H1 (cell line): Measurements from ENCODE around the gene CTIF. TPM values are rescaled to one million over a fixed set of nuclear protein-coding genes. Genes with fewer than 3 reads are reported as not detected.

Experiments
- CTBP2 ChIP-seq: IDR thresholded peaks from 2 replicates; pipeline ENCODE4 v1.7.0; 2011; ENCODE audit warnings: borderline replicate concordance, mild to moderate bottlenecking, moderate library complexity, mixed read lengths, low read length; ENCODE audit not compliant: insufficient read depth, insufficient read length
- SP1 ChIP-seq: IDR thresholded peaks from 2 replicates; pipeline ENCODE4 v1.6.1; 2011; ENCODE audit warnings: low read depth, low read length
- TBP ChIP-seq: IDR thresholded peaks from 2 replicates; pipeline ENCODE4 v1.6.1; 2011; ENCODE audit warnings: low read depth, low read length, improper control_type of control experiment
- polyA plus RNA-seq, 7 experiments: library from polyadenylated mRNA; depleted of rRNA in 3 of 7; stranded (reverse) in 5 of 7; unstranded in 2 of 7; fragments of >200 nt in 5 of 7; fragments of 200-250 nt in 2 of 7; gene quantifications; 1 replicate in 5 of 7; 2 replicates in 1 of 7; 4 replicates in 1 of 7; pipeline versions ENCODE4 v1.2.1 to v1.2.3, GENCODE V29; 2011 to 2013; ENCODE audit warnings: missing spikeins in 2 of 7, mixed read lengths in 2 of 7
- total RNA-seq: library from RNA; stranded (reverse); fragmentation: NEBNext Ultra II Directional; extraction: Animal tissue kit (Norgen Biotek cat#: 25700); gene quantifications from 2 replicates; pipeline ENCODE4 v1.2.1, GENCODE V29; 2021

CTIF gene
- total and polyA plus RNA-seq, 2 of the 8 experiments (the other 6 are each of a cell fraction or from before 2014, with no cell fraction given) = 9.0 to 17.8 TPM

DNA sequence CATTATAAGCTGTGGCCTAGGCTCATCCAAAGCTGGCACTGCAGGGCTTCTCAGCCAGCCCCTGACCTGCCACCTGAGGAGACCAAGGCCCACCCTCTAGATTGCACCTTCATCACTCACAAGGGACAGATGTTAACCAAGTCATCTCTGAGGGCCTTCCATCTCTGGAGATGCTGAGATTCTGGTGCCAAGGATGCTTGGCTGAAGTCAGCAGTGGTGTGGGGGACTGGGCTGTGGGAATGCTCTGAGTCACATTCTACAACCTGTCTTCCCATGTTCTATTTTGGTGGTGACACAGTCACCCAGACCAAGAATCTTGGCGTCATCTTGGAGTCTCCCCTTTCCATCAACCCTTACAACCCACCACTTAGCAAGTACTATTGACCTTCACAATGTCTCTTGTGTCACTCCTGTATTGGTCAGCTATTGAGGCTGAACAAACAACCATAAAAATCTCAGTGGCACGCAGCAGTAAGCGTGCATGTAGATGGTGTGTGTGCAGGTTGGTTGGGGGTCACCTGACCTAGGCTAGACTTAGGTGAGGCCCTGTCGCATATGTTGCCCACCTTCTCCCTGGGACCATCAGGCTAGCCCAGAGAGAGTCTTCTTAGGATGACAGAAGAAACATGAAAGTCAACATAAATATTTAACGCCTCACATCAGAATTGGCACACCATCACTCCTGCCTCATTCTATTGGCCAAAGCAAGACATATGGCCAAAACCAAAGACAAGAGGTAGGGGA, 276.9 kb downstream of the CTIF start (continued):
- TF ChIP-seq CTBP2 (no peak), TBP (no peak), SP1 (no peak)
